Measurements from ENCODE around the gene EYS.

EYS gene

GRCh38 chr6:64289931-64290330 is 1417.1 kb downstream of the EYS start:
- no peak for TF ChIP-seq CTCF (IDR thresholded peaks at IDR 0.05; ENCODE audit: low read depth, low read length)
- H3K4me3 ChIP-seq (ENCODE audit: low read depth, low read length), result no peak overlapping the region

DNA sequence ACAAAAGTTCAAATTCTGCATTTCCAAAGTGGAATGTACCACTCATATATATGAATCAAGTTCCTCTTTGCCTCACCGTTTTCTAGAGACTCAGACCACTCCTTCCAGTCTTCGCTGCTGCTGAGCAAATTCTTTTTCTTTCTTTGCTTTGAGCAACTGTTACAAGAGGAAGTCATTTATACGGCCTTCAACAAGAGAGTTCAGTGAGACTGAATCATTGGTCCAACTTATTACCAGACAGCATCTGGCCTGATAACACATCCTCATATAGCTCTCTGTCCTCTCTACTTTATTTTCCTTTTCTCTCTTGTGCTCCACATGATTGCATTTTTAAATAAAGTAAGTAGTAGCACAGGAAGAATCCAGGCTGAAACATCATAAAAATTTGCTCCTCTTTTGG is 1418.7 kb downstream of the EYS start:
- TF ChIP-seq CTCF (IDR thresholded peaks at IDR 0.05; ENCODE audit: low read depth, low read length), result no peak
- no peak overlapping the region for H3K4me3 ChIP-seq (ENCODE audit: low read depth, low read length)

DNA sequence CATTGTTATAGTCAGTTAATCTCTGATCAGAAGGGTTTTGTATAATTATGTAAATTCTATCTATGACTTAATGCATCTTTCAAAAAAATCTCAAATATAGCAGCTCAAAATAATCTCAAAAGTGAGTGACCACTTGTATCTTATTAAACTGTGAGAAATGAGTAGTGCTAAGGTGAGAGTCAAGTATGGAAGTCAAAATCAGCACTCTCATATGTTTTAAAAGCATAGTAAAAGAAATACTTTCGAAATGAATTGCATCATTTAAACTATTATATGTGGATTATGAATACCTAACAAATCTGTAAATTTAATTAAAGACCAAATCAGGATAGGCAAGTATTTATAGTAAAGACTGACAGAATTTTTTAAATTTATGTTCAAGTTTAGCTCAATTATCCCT is 1425.9 kb downstream of the EYS start:
- H3K4me3 ChIP-seq (ENCODE audit: low read depth, low read length), result no peak overlapping the region
- TF ChIP-seq CTCF (IDR thresholded peaks at IDR 0.05; ENCODE audit: low read depth, low read length), result no peak

DNA sequence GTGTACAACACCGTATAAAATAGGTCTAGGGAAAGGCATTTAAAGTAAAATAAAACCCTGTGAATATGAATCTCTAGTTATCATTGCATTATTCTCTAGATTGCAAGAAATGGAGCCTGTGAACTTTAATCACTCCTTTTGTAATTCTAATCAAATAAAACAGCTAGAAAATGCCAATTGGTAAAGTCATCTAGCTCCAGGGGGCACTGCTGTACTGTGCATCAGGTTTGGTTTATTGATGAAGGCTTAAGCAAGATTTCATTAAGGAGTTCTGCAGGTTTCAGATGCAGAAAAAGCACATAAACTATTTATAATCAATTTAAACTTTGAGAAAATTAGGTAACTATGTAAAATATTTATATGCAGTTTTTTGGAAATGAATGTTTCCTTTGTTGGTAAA is 1426.5 kb downstream of the EYS start:
- TF ChIP-seq CTCF (IDR thresholded peaks at IDR 0.05; ENCODE audit: low read depth, low read length), result peak; percentile 9; the same call in 1 of the 2 replicates

GRCh38 chr6:64270083-64270482 is 1436.9 kb downstream of the EYS start:
- no peak for TF ChIP-seq CTCF (IDR thresholded peaks at IDR 0.05; ENCODE audit: low read depth, low read length)
- no peak overlapping the region for H3K4me3 ChIP-seq (ENCODE audit: low read depth, low read length)

More for the DNA sequence above, 1426.5 kb downstream of the EYS start:
- H3K4me3 ChIP-seq (ENCODE audit: low read depth, low read length), result no peak overlapping the region

GRCh38 chr6:64266351-64266821 is 1440.6 kb downstream of the EYS start:
- no peak overlapping the region for H3K4me3 ChIP-seq (ENCODE audit: low read depth, low read length)
- no peak for TF ChIP-seq CTCF (IDR thresholded peaks at IDR 0.05; ENCODE audit: low read depth, low read length)

- H3K4me3 ChIP-seq (ENCODE audit: low read depth, low read length), result no peak overlapping the region
These were observed 1443.2 kb downstream of the EYS start for GRCh38 chr6:64263778-64264177.

More at GRCh38 chr6:64263778-64264177, 1443.2 kb downstream of the EYS start:
- TF ChIP-seq CTCF (IDR thresholded peaks at IDR 0.05; ENCODE audit: low read depth, low read length), result no peak
